ENCODE results near the gene VTCN1. TPM values are rescaled to one million over a fixed set of nuclear protein-coding genes. Genes with fewer than 3 reads are reported as not detected.

Gene VTCN1
- total RNA-seq, 3 donors from 2014 or later = not detected

DNA sequence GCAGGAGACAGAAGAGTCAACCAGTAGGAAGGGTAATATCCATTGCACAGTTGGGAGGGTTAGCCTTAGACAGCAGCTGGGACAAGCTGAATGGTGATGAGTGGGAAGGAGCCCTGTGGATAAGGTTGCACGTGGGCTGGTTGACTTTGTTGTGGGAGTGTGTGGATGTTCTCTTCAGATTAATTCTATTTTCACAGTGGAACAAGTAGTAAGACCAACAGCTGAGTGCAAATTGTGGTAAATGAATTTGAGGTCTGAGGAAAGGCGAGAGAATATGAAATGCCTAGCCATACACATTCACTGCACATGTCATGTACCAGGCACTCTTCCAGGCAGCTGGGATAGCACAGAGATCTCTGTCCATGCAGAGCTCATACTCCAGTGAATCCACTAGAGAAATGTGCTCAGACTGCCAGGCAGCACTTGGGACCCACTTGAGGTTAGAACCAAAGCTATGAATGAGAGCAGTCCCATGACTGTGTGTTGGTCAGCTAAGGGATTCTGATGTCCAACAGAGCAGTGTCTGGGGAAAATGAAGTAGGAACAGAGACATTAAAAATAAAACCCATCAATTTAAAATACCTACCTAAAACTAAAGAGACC lies 25.2 kb upstream of the VTCN1 start:
- ATAC-seq (no peak), DNase-seq (no peak)
- Histone ChIP-seq H3K4me3 (no peak overlapping the region), H3K9me3 (no peaks in the 10 kb centered on the region), H3K36me3 (ENCODE audit: low read depth) (no peaks in the 10 kb centered on the region), H3K4me1 (ENCODE audit: low read depth) (peaks cover 11% of the 10 kb centered on the region)
- intact Hi-C loops (cut with DNase I, micrococcal nuclease) = no loop called here
- TF ChIP-seq, protein P1, sequence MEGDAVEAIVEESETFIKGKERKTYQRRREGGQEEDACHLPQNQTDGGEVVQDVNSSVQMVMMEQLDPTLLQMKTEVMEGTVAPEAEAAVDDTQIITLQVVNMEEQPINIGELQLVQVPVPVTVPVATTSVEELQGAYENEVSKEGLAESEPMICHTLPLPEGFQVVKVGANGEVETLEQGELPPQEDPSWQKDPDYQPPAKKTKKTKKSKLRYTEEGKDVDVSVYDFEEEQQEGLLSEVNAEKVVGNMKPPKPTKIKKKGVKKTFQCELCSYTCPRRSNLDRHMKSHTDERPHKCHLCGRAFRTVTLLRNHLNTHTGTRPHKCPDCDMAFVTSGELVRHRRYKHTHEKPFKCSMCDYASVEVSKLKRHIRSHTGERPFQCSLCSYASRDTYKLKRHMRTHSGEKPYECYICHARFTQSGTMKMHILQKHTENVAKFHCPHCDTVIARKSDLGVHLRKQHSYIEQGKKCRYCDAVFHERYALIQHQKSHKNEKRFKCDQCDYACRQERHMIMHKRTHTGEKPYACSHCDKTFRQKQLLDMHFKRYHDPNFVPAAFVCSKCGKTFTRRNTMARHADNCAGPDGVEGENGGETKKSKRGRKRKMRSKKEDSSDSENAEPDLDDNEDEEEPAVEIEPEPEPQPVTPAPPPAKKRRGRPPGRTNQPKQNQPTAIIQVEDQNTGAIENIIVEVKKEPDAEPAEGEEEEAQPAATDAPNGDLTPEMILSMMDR (IDR thresholded peaks at IDR 0.05) = no peak

DNA sequence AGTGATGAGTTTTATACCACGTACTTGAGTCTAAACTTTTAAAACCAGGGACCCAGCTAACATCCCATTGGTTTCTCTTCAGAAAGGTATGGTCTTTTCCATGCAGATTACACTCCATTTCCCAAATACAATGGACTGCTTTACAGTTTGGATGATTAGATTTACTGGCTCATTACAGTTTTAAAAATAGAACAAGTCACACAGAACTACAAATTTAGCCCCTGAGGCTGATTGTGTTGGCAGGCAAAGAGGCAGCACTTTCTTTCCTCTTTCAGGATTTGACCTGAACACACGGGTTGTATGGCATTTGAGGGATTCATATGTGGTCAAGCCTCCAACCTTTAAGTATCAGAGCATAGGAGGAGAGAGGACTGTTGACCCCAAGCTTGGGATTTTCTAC lies 21.8 kb upstream of the VTCN1 start:
- Histone ChIP-seq H3K4me1 (ENCODE audit: low read depth) (peaks cover 11% of the 10 kb centered on the region), H3K36me3 (ENCODE audit: low read depth) (no peaks in the 10 kb centered on the region), H3K9me3 (no peaks in the 10 kb centered on the region), H3K4me3 (no peak overlapping the region)
- DNase-seq (no peak), ATAC-seq (no peak)
- TF ChIP-seq, protein P1 (IDR thresholded peaks at IDR 0.05) = no peak
- intact Hi-C loops (cut with DNase I, micrococcal nuclease) = no loop called here

DNA sequence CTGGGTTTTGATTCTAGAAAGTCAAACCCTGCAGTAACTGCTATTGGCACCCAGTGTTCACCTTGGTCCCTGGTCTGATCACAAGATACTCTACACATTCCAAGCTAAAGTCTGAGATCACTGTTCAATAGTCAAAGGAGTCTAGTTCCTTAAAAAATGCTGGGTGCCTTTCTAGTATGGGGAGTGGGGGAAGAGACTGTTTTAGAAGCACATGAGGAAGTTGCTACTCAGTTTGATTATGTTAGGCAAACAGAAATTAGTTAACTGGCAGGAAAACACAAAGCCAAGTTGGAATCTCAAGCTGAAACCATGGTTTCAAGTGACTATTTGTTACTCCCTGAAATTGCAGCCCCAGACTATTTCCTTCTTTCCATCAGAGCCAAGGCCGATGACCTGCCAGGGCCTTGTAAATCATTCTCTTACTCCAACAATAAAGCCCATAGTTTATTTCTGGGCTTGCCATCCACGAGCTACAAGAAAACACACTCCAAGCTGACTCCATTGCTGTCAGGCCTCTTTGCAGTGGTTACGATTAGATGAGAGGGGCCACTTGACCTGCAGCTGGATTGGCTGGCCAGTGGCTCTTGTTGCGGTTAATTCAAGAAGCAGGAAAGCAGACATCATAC lies 21.1 kb upstream of the VTCN1 start:
- DNase-seq = peak in 2 of 3 donors; percentile 32 to 60
- Histone ChIP-seq H3K9me3 (no peaks in the 10 kb centered on the region), H3K4me1 (ENCODE audit: low read depth) (peaks cover 11% of the 10 kb centered on the region), H3K4me3 (no peak overlapping the region), H3K36me3 (ENCODE audit: low read depth) (no peaks in the 10 kb centered on the region)
- intact Hi-C loops (cut with DNase I, micrococcal nuclease) = no loop called here
- TF ChIP-seq, protein P1 (IDR thresholded peaks at IDR 0.05) = no peak
- peak; percentile 92 for ATAC-seq

DNA sequence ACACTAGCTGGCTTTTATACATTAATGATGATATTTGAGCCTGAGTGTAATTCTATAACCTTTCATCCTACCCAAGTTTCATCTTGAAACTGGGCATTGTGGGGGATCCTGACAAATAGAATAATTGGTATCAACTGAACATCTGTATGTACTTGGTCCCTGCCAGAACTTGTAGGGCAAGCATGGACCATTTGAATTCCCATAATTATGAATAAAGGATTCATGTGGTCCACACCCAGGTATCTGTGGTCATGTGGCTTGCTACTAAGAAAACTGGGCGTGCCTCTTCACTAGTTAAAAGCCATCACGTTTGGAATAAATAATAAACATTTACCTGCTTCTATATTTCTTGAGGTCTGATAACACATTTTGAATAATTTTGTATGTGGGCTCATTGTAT lies 20.6 kb upstream of the VTCN1 start:
- Histone ChIP-seq H3K4me1 (ENCODE audit: low read depth) (peaks cover 11% of the 10 kb centered on the region), H3K4me3 (no peak overlapping the region), H3K36me3 (ENCODE audit: low read depth) (no peaks in the 10 kb centered on the region), H3K9me3 (no peaks in the 10 kb centered on the region)
- TF ChIP-seq, protein P1 (IDR thresholded peaks at IDR 0.05) = no peak
- intact Hi-C loops (cut with DNase I, micrococcal nuclease) = no loop called here
- DNase-seq (no peak), ATAC-seq (peak; percentile 34)

DNA sequence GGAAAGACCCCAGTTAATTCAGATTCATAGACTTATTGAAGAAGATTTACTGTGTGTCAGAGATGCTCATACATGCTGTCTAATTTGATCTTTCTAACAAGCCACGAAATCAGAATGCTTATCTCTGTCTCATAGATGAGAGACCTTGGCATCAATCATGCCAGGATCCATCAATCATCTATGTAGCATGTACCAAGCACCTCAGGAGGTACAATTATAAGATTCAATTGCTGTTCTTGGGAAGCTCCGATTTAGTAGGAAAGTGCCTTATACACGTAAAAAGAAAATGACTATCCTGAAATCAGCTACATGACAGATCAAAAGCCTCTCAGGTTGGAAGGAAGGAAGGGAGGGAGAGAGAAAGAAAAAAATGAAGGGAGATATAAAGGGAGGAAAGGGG lies 18.5 kb upstream of the VTCN1 start:
- H3K36me3 ChIP-seq (ENCODE audit: low read depth) = no peaks in the 10 kb centered on the region
- H3K4me1 ChIP-seq (ENCODE audit: low read depth) = peaks cover 11% of the 10 kb centered on the region
- ATAC-seq (no peak), DNase-seq (no peak)
- H3K4me3 ChIP-seq = no peak overlapping the region
- intact Hi-C loops (cut with DNase I, micrococcal nuclease) = no loop called here
- TF ChIP-seq, protein P1 (IDR thresholded peaks at IDR 0.05) = no peak
- H3K9me3 ChIP-seq = no peaks in the 10 kb centered on the region
